Measurements from ENCODE around the gene CASP3.
"Not testable (repeated sequence)": the region's sequence is repeated elsewhere in the genome, so short reads cannot be mapped to it uniquely, and the experiment has no call there.

The CASP3 gene

DNA sequence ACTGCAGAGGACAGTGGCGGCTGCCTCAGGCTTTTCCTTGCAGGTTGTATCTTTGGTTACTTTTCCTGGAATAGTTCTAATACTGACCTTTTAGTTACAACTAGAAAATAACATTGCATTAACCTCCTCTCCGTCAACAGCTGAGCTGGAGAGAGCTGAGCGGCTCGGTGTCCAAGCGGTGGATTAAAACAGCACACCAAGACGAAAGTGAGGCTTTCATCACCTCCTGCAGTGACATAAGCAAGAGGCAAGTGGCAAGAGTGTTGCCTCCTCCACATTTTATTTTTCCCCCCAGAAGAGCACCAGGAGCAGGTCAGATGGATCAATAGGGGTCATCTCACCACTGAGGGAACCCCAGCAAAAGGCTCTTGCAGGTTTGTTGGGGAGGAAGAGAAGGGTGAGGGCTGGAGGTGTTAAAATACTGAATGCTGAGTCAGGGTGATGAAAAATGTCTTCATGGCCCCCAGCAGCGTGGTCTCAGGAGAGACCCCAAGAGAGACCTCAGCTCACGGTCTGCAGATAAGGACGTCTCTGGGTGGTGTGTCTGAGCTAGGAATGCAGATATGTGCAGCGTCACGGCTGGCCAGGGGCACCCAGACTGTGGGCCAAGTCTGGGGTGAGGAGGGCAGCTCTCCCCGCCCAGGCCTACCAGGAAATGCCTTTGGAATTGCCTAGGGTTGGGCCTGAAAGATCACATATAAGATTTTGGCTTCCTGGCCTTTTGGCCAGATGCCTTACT is 50.3 kb downstream of the CASP3 start:
- ChIA-PET POLR2A (no interaction called here), CTCF (interaction anchor here (0.8 to 2.3 kb wide), 2 partner anchors 9 to 10 kb away, joined by 4 to 6 read pairs; no protein-coding TSS in a partner anchor)
- TF ChIP-seq, protein P1, sequence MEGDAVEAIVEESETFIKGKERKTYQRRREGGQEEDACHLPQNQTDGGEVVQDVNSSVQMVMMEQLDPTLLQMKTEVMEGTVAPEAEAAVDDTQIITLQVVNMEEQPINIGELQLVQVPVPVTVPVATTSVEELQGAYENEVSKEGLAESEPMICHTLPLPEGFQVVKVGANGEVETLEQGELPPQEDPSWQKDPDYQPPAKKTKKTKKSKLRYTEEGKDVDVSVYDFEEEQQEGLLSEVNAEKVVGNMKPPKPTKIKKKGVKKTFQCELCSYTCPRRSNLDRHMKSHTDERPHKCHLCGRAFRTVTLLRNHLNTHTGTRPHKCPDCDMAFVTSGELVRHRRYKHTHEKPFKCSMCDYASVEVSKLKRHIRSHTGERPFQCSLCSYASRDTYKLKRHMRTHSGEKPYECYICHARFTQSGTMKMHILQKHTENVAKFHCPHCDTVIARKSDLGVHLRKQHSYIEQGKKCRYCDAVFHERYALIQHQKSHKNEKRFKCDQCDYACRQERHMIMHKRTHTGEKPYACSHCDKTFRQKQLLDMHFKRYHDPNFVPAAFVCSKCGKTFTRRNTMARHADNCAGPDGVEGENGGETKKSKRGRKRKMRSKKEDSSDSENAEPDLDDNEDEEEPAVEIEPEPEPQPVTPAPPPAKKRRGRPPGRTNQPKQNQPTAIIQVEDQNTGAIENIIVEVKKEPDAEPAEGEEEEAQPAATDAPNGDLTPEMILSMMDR (IDR thresholded peaks at IDR 0.05; ENCODE audit: control extremely low read depth, extremely low read depth, low read depth, missing control alignments), result no peak
- DNase-seq (ENCODE audit: extremely low spot score), result no peak

DNA sequence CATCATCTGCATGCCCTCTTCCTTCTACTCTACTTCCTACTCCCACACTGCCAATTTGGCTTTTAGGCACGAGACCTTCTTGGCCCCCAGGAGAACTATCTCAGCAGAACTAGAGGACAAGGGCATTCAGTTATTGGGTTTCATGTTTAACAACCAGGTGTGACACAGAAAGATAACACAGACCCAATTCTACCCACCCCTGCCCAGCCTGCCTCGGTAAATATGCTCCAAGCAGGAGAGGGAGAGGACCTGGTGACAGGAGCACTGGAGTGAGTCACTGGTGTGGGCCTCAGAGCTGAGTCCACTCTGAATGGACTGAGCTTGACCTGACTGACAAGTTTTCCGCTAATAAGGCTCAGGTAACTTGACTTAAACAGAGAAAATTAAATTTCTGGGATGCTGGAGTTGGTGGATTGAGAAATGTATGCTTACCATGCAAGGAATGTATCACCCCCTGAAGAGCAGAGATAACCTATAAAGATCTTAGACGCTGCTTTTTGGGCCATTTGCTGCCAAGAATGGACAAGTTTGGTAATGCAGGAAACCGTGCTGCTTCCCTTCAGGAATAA is 52.5 kb downstream of the CASP3 start:
- POLR2A ChIA-PET, result no interaction called here
- no peak for DNase-seq (ENCODE audit: extremely low spot score)
- CTCF ChIA-PET, result interaction anchor here (1.3 kb wide), 1 partner anchor 13 kb away, joined by 3 read pairs; no protein-coding TSS in a partner anchor
- TF ChIP-seq, protein P1 (IDR thresholded peaks at IDR 0.05; ENCODE audit: control extremely low read depth, extremely low read depth, low read depth, missing control alignments), result no peak

DNA sequence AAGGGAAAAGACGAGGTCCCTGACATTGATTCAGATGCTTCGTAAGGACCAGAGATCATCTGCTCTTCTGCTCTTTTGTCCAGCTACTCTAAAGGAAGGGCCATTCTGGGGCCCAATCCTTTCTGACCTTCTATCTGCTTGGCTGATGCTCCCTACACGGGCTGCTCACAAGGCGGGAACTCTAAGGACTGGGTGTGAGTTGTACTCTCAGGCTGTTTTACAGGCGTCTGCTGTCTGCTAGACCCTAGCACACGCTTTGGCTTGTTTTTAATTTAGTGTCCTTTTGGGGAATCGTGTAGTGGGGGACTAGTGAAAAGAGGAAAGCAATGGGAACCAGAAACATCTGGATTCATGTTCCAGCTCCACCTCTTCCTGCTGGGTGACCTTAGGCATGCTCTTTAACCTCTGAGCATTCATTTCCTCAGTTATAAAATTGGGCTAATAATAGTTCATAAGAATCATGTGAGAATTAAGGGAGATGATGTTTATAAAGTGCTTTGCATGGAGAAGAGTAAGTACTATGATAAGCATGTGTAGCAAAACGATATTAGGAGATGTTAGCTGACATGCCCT is 53.1 kb downstream of the CASP3 start:
- ChIA-PET POLR2A (no interaction called here), CTCF (interaction anchor here (1.3 kb wide), 1 partner anchor 13 kb away, joined by 3 read pairs; no protein-coding TSS in a partner anchor)
- DNase-seq (ENCODE audit: extremely low spot score), result no peak
- TF ChIP-seq, protein P1 (IDR thresholded peaks at IDR 0.05; ENCODE audit: control extremely low read depth, extremely low read depth, low read depth, missing control alignments), result no peak

DNA sequence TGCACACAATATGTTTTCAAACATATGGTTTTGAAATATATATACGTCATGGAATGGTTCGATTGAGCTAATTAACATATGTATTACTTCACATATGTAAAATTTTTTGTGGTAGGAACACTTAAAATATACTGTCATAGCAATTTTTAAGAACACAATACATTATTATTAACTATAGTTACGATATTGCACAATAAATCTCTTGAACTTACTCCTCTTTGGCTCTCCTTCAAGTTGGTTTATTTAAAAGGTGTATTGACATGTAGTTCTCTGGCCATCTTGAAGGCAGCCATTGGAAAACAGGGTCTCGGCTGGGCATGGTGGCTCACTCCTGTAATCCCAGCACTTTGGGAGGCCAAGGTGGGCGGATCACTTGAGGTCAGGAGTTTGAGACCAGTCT is 53.8 kb downstream of the CASP3 start:
- no peak for DNase-seq (ENCODE audit: extremely low spot score)
- TF ChIP-seq, protein P1 (IDR thresholded peaks at IDR 0.05; ENCODE audit: control extremely low read depth, extremely low read depth, low read depth, missing control alignments), result no peak
- CTCF ChIA-PET, result interaction anchor here (1.5 kb wide), 1 partner anchor 332 kb away, joined by 3 read pairs; no protein-coding TSS in a partner anchor
- POLR2A ChIA-PET, result no interaction called here

DNA sequence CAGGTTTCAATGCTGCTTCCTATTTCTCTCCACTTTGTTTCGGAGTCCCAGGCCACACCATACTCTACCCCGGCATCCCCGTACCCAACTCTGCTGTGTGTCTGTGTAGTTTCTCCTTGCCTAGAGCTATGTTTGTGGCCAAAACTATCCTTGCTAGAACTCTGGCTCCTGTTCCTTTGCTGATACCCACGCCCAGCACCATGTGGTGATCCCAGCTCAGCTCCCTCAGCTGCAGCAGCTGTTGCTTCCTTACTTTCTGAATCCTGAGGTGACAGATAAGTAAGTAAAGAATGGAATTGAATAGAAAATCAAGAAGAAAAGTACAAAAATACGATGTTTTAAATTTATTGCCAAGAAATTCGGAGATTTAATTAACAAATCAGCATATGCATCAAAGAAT is 55.8 kb downstream of the CASP3 start:
- ChIA-PET CTCF (no interaction called here), POLR2A (no interaction called here)
- DNase-seq (ENCODE audit: extremely low spot score), result no peak
- TF ChIP-seq, protein P1 (IDR thresholded peaks at IDR 0.05; ENCODE audit: control extremely low read depth, extremely low read depth, low read depth, missing control alignments), result no peak

DNA sequence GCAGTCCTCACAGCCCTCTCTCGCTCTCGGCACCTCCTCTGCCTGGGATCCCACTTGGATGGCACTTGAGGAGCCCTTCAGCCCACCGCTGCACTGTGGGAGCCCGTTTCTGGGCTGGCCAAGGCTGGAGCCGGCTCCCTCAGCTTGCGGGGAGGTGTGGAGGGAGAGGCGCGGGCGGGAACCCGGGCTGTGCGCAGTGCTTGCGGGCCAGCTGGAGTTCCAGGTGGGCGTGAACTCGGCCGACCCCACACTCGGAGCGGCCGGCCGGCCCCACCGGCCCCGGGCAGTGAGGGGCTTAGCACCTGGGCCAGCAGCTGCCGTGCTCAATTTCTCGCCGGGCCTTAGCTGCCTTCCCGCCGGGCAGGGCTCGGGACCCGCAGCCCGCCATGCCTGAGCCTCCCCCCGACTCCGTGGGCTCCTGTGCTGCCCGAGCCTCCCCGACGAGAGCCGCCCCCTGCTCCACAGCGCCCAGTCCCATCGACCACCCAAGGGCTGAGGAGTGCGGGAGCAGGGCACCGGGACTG is 57.4 kb downstream of the CASP3 start:
- DNase-seq (ENCODE audit: extremely low spot score); POLR2A ChIA-PET: not testable (repeated sequence)
- CTCF ChIA-PET, result interaction anchor here (1.4 kb wide), 1 partner anchor 19 kb away, joined by 3 read pairs; no protein-coding TSS in a partner anchor

All from GM10248 (cell line).